HG02840 (cell line): Measurements from ENCODE around the gene TANGO6.

ENCODE experiments used
- ATAC-seq: cut with Tn5 transposase; IDR thresholded peaks from one replicate; pipeline ENCODE4 v1.9.1; 2021; ENCODE audit warnings: mild to moderate bottlenecking, moderate library complexity, moderate number of reproducible peaks; ENCODE audit not compliant: unreplicated experiment, low FRiP score

Gene TANGO6

GRCh38 chr16:68995011-68995504 is 151.7 kb downstream of the TANGO6 start:
- ATAC-seq: no peak

GRCh38 chr16:68997564-68997963 is 154.2 kb downstream of the TANGO6 start:
- ATAC-seq: no peak

DNA sequence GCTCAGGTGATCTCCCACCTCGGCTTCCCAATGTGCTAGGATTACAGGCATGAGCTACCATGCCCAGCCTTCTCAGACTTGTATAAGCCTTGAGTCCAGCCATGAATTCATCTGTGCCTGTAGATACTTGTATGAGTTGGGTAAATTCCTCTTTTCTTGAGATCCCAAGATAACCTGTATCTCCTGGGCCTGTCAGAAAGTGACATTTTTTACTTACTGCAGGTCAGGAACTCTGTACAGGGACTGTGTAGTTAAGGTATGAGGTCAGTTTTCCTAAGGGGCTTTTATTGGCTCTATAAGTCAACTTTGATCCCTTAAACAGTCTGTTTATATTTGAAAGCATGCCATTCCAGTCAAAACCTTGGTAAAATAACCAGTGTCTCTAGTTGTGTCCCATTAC is 155.8 kb downstream of the TANGO6 start:
- no peak for ATAC-seq

GRCh38 chr16:69003500-69003899 is 160.2 kb downstream of the TANGO6 start:
- ATAC-seq: no peak

GRCh38 chr16:69005641-69006355 is 162.5 kb downstream of the TANGO6 start:
- no peak for ATAC-seq

GRCh38 chr16:69012906-69013305 is 169.6 kb downstream of the TANGO6 start:
- ATAC-seq: no peak

DNA sequence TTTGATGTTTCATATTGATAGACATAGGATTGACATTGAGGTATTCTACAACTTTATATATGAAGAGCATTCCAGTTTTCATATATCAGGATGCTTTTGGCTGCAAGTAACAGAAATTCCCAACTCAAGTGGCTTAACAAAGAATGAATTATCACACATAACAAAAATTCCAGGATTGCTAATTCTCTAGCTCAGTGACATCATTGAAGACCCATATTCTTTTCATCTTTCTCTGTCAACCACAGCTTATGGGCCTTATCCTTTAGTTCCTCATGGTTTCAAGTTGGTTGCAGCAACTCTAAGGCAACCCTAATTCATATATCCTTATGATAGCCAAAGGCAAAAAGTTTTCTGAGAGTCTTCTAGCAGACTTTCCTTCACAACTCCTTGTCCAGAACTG is 170.7 kb downstream of the TANGO6 start:
- ATAC-seq: no peak

DNA sequence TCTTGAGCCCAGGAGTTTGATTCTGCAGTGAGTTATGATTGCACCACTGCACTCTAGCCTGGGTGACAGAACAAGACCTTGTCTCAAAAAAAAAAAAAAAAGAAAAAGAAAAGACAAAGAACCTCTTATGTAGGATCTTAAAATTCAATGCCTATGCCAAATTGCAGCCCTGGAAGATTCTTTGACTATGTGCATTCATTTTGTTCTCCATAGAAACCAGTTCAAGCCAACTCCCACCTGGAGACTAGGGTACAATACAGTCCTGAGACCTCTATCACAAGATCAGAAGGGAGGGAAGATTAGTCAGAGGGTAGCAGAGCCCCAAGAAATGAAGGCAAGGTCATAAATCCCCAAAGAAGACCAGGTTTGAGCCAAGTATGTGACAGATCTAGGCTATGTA is 171.5 kb downstream of the TANGO6 start:
- no peak for ATAC-seq

DNA sequence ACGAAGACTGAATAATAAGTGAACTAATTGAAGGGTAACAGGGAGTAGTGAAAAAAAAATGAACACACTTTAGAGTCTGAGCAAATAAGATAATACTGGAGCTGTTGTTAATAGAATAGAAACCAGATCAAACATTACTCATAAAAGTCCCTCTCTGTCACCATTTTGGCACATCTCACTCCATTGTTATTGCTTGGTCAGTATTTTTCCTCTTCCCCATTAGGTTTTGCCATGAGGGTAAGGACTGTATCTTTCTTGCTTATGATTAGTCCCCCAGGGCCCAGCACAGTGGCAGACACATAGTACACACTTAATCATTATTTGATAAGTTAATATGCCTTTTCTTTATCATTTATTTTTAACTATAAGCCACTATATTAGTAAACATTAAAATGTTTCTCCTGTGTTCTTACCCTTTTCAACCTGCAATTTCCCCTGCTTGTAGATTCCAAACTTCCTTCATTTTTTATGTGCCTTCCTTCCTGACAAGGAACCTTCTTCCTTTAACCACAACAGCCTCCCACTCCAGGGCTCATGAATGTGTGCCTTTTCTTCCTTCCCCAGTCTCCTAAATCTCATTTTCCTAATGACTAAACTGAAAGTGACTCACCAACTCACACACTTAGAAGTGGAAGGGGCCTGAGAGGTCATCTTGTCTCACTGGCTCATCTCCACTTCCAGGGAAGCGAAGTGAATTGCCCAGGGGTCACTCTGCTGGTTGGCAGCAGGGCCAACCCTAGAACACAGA is 173.9 kb downstream of the TANGO6 start:
- no peak for ATAC-seq

- no peak for ATAC-seq
These were observed 176.5 kb downstream of the TANGO6 start for GRCh38 chr16:69019811-69020210.

- no peak for ATAC-seq
These were observed 185.8 kb downstream of the TANGO6 start for GRCh38 chr16:69029121-69029520.

DNA sequence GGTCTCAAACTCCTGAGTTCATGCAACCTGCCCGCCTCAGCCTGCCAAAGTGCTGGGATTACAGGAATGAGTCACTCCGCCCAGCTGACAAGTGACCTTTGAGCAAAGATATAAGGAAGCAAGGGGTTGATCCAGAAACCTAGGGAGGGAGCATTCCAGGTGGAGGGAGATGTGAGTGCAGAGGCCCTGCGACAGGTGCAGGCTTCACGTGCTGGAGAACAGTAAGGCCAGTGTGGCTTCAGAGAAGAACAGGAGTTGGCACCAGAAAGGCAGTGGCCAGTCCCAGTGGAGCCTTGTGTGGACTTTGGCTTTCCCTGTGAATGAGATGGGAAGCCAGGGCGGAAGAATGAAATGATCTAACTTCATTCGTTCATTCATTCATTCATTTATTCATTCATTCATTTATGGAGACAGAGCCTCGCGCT is 188.6 kb downstream of the TANGO6 start:
- ATAC-seq: no peak

DNA sequence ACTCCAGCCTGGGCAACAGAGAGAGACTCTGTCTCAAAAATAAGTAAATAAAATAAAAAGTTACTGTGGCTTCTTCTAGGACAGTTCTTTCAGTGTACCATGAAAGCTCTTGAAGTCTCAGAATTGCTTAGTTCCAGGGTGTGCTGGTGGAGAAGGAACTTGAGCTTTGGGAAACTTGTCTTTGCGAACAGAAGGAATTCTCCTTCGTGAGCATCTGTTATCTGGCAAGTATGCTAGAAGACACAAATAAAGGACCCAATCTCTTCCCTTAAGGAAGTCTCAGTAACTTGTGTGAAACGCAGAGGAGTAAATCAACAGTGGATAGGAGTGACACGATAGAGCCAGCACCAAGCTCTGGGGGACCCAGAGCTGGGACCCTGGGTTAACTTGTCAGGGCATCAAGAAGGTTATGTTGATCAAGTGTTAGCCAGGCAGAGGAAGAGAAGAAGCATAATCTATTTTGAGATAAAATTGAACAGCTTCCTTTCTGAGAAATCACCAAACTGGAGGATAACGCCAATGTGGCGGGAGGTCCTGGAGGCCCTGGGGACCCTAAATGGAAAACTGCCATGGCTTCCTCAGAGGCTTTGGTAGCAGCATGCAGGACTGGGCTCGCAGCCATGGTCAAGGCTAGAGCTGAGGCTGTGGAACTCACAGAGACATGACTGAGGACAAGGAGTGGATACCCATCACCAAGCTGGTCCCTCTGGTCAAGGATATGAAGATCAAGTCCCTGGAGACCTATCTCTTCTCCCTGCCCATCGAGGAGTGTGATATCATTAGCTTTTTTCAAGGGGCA is 190.0 kb downstream of the TANGO6 start:
- no peak for ATAC-seq

DNA sequence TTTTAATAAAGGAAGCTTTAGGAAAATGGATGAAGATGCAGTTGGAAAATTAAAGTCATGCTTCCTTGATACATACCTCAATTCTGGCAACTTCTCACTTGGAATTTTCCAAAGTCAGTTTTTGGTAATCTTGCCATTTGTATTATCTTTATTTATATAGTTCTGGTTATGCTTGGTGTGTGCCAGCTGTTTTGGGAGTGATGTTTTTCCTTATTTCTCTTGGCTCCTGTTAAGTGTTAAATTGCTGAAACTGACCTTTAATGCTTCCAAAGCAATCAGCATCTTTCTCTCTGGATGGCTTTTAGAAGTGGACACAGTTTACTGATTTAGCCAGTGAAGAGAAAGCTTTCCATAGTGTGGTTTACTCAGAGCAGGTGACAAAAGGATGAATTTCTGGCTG is 192.0 kb downstream of the TANGO6 start:
- no peak for ATAC-seq

DNA sequence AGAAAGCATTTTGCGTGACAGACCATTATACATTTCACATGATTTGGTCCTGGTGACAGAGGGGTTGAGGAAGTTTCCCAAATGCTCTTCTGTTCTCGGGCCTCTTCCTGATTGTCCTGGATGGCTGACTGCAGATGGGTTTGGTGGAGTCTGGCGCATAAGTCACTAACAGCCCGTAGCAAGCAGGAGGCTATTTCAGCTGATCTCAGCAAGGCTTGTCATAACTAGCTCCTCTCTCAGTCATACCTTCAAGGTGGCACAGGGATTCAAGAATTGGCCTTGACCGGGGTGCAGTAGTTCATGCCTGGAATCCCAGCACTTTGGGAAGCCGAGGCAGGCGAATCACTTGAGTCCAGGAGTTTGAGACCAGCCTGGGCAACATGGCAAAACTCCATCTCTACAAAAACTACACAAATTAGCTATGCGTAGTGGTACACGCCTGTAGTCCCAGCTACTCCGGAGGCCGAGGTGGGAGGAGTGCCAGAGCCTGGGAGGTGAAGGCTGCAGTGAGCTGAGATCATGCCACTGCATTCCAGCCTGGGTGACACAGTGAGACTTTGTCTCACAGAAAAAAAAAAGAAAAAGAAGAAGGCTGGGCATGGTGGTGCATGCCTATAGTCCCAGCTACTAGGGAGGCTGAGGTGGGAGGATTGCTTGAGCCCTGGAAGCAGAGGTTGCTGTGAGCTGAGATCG is 193.2 kb downstream of the TANGO6 start:
- ATAC-seq: no peak

DNA sequence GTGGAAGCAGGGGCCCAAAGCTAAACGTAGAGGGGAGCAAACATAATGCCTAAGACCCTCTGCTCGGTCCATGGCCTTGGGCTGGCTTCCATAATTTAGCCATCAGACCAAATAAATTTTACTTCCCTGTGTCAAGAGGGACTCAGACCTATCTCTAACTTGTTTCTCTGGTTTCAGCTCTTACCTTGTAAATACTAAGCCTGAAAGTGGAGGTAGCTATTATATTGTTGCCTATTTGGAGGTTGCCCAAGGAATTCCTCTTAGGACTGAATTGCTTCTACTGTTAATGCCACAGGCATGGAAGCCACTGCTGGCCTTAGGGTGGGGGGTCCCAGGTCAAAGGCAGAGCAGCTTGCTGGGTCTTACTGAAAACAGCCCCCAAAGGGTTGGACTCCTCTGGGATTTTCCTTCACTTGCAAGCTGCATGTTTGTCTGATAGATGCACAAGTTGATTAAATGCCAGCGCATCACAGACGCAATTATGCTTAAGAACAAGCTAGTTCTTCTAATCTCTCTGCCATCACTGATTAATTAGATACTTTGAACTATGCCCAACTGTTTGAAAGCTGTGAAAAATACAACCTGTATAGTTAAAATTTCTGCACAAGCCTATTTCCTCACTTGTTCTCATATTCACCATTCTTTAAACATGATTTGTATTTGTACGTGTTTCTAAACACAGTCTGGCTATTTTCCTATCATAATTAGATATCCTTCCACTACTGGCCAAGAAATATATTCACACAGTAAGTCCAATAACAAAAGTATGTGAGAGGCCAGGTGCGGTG is 194.2 kb downstream of the TANGO6 start:
- ATAC-seq: no peak

DNA sequence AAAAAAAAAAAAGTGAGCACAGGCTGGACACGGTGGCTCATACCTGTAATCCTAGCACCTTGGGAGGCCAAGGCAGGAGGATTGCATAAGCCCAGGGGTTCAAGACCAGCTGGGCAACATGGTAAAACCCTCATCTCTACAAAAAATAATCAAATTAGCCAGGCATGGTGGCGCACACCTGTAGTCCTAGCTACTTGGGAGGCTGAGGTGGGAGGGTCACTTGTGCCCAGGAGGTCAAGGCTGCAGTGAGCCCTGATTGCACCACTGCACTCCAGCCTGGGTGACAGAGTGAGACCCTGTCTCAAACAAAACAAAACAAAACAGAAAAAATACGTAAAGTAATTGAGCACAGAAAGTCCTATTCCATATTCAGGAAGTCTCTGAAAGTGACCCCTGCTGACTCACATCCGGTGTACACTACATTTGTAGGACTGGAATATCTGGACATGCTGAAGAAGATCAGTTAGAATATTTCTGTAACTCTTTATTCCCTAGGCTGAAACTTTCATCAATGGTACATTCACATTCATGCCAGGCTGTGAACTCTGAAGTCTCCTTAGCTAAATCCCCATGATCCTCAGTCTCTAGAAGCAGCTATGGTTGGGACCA is 196.1 kb downstream of the TANGO6 start:
- no peak for ATAC-seq

GRCh38 chr16:69040144-69040909 is 197.0 kb downstream of the TANGO6 start:
- no peak for ATAC-seq
